Measurements from ENCODE around the gene RAG1.

The RAG1 gene

DNA sequence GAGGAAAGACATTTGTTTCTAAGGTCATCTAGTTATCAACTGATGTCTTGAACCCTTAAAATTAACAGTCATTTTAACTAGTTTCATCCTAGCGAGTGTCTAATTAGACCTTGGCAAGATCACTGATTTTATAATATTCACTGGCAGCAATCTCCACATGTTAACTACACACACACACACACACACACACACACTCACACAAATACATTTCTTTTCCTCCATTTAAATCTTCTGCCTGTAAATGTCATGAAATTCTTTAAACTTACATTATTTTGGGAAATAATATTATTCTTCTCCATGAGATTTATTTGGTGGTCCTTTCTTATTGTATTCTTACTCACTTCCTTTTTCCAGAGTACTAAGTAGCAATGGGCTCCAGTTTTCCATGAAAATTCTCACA lies 23.6 kb downstream of the RAG1 start:
- no peak overlapping the region for H3K4me3 ChIP-seq (ENCODE audit: low read depth, low read length, poor library complexity, severe bottlenecking)
- peaks cover 31% of the 10 kb centered on the region for H3K36me3 ChIP-seq (ENCODE audit: insufficient read depth, low read length)
- no peak overlapping the region for H3K4me2 ChIP-seq (ENCODE audit: low read length)
- no peaks in the 10 kb centered on the region for H3K9me2 ChIP-seq (ENCODE audit: low read depth, low read length)
- no peaks in the 10 kb centered on the region for H3K9me3 ChIP-seq (ENCODE audit: low read length)
- H2AFZ ChIP-seq (ENCODE audit: low read length): no peak overlapping the region
- no peaks in the 10 kb centered on the region for H4K20me1 ChIP-seq (ENCODE audit: insufficient read depth, low read length)
- H3K27me3 ChIP-seq (ENCODE audit: insufficient read depth, low read length): no peaks in the 10 kb centered on the region
- H3F3A ChIP-seq (ENCODE audit: insufficient read depth, low read length): no peaks in the 10 kb centered on the region
- H3K9ac ChIP-seq (ENCODE audit: low read length): no peak overlapping the region
- no peak overlapping the region for H3K27ac ChIP-seq (ENCODE audit: low read depth, low read length, poor library complexity, severe bottlenecking)
- no peaks in the 10 kb centered on the region for H3K79me2 ChIP-seq (ENCODE audit: insufficient read depth, low read length)
- H3K4me1 ChIP-seq (ENCODE audit: insufficient read depth, low read length, severe bottlenecking): peaks cover 10% of the 10 kb centered on the region
- TF ChIP-seq, protein P1, sequence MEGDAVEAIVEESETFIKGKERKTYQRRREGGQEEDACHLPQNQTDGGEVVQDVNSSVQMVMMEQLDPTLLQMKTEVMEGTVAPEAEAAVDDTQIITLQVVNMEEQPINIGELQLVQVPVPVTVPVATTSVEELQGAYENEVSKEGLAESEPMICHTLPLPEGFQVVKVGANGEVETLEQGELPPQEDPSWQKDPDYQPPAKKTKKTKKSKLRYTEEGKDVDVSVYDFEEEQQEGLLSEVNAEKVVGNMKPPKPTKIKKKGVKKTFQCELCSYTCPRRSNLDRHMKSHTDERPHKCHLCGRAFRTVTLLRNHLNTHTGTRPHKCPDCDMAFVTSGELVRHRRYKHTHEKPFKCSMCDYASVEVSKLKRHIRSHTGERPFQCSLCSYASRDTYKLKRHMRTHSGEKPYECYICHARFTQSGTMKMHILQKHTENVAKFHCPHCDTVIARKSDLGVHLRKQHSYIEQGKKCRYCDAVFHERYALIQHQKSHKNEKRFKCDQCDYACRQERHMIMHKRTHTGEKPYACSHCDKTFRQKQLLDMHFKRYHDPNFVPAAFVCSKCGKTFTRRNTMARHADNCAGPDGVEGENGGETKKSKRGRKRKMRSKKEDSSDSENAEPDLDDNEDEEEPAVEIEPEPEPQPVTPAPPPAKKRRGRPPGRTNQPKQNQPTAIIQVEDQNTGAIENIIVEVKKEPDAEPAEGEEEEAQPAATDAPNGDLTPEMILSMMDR (IDR thresholded peaks at IDR 0.05; ENCODE audit: low read length): no peak
- TF ChIP-seq EZH2 (IDR thresholded peaks at IDR 0.05; ENCODE audit: borderline replicate concordance, low read length): no peak

DNA sequence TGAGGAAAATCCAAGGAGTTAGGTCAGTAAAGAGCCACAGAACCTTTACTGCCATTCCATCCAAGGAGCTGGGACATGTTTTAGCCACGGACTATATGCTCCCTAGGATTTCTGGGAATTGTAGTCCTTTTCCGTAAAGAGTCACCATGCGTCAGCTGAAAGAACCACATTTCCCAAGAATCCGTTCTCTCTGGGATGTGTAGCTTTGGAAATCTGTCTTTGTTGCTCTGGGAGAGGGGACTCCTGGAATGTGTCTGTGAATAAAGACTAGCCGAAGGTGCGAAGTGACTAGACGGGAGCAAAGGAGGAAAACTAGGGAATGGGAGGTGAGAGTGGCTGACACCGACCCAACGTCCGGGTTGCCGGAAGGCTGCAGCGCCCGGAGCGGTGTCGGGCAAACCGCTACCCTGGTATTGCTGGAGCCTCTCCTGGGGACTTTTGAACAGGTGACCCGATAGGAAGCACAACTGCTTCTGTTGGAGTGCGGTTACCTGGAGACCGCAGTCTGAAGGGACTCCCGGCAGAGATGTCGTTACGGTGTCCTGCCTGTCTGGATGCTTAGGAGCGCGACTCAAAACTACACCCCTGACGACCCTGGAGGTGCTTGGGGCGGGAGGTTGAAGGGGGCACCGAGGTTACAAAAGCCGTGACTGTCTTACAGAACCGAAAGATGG lies 26.6 kb downstream of the RAG1 start, which contains the start of gene IFTAP:
Gene IFTAP, plus strand, starts transcription at position 187 of the 674 bp plus-strand sequence. CDS start 15,602 bp downstream, outside the sequence.
- peaks cover 3% of the 10 kb centered on the region; the same call in 1 of the 2 replicates for H3K79me2 ChIP-seq (ENCODE audit: insufficient read depth, low read length)
- no peak within 1 kb of the TSS for H3K9ac ChIP-seq (ENCODE audit: low read length)
- H3K36me3 ChIP-seq (ENCODE audit: insufficient read depth, low read length): peaks cover 31% of the 10 kb centered on the region
- TF ChIP-seq EZH2 (IDR thresholded peaks at IDR 0.05; ENCODE audit: borderline replicate concordance, low read length): no peak
- TF ChIP-seq, protein P1 (IDR thresholded peaks at IDR 0.05; ENCODE audit: low read length): no peak
- no peak within 1 kb of the TSS for H3K4me3 ChIP-seq (ENCODE audit: low read depth, low read length, poor library complexity, severe bottlenecking)
- H3K27me3 ChIP-seq (ENCODE audit: insufficient read depth, low read length): no peaks in the 10 kb centered on the region
- no peaks in the 10 kb centered on the region for H3K9me2 ChIP-seq (ENCODE audit: low read depth, low read length)
- no peak within 1 kb of the TSS for H3K4me2 ChIP-seq (ENCODE audit: low read length)
- no peak within 1 kb of the TSS for H2AFZ ChIP-seq (ENCODE audit: low read length)
- H3K9me3 ChIP-seq (ENCODE audit: low read length): no peaks in the 10 kb centered on the region
- H3K4me1 ChIP-seq (ENCODE audit: insufficient read depth, low read length, severe bottlenecking): peaks cover 33% of the 10 kb centered on the region
- H3K27ac ChIP-seq (ENCODE audit: low read depth, low read length, poor library complexity, severe bottlenecking): no peak within 1 kb of the TSS
- H3F3A ChIP-seq (ENCODE audit: insufficient read depth, low read length): no peaks in the 10 kb centered on the region
- no peaks in the 10 kb centered on the region for H4K20me1 ChIP-seq (ENCODE audit: insufficient read depth, low read length)

DNA sequence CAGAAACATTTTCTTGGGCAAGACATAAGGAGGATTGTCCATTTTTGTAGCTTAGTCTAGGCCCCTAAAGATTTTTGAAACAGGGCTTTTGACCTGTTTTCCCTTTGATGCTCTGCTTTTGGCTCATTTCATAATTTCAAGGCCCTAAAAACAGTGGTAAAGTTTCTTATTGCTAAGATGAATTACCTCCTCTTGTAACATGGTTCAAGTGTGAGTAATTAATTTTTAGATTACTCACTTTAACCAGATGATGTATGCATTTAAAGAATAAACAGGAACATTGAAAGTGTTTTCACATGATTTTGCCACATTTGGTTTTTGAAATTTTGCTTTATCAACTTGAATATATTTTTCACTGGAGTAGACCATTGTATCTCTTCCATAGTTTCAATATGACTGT lies 29.1 kb downstream of the RAG1 start:
- Histone ChIP-seq H3K4me3 (ENCODE audit: low read depth, low read length, poor library complexity, severe bottlenecking) (peak overlapping the region; percentile 75), H3K4me1 (ENCODE audit: insufficient read depth, low read length, severe bottlenecking) (peaks cover 54% of the 10 kb centered on the region), H3K36me3 (ENCODE audit: insufficient read depth, low read length) (peaks cover 31% of the 10 kb centered on the region), H3K79me2 (ENCODE audit: insufficient read depth, low read length) (peaks cover 3% of the 10 kb centered on the region; the same call in 1 of the 2 replicates), H3K4me2 (ENCODE audit: low read length) (peak overlapping the region; percentile 73), H3K27me3 (ENCODE audit: insufficient read depth, low read length) (no peaks in the 10 kb centered on the region), H3K27ac (ENCODE audit: low read depth, low read length, poor library complexity, severe bottlenecking) (peak overlapping the region; percentile 88), H3K9me3 (ENCODE audit: low read length) (no peaks in the 10 kb centered on the region), H4K20me1 (ENCODE audit: insufficient read depth, low read length) (no peaks in the 10 kb centered on the region), H2AFZ (ENCODE audit: low read length) (no peak overlapping the region), H3K9me2 (ENCODE audit: low read depth, low read length) (no peaks in the 10 kb centered on the region), H3K9ac (ENCODE audit: low read length) (peak overlapping the region; percentile 81), H3F3A (ENCODE audit: insufficient read depth, low read length) (no peaks in the 10 kb centered on the region)
- TF ChIP-seq, protein P1 (IDR thresholded peaks at IDR 0.05; ENCODE audit: low read length): no peak
- TF ChIP-seq EZH2 (IDR thresholded peaks at IDR 0.05; ENCODE audit: borderline replicate concordance, low read length): no peak

Measured in OCI-LY1 (cell line).